Lung (tissue), 12 donors: ENCODE measurements around the gene P3H4. TPM values are rescaled to one million over a fixed set of nuclear protein-coding genes. Genes with fewer than 3 reads are reported as not detected.

ENCODE experiments used
- ATAC-seq: fragments of 200-7000 bp; cut with Tn5 transposase; one replicate; pipeline ENCODE4 v1.9.1; 2020; ENCODE audit warnings: moderate number of reproducible peaks; ENCODE audit not compliant: insufficient read depth, low FRiP score
- DNase-seq, 3 donors: peaks; one replicate each; pipeline ENCODE4 v3.0.0-alpha.2; 2013 to 2017
- H3K27ac ChIP-seq, 2 donors: one replicate each; pipeline ENCODE4 v1.5.1; 2013; ENCODE audit warnings: mild to moderate bottlenecking in 2 of 2, moderate library complexity in 2 of 2, control low read depth in 1 of 2, inconsistent platforms in 1 of 2, low read depth in 1 of 2, low read length in 1 of 2
- H3K27me3 ChIP-seq, 3 donors: one replicate each; pipeline ENCODE4 v1.5.1; 2013; ENCODE audit warnings: low read length in 2 of 3; ENCODE audit not compliant: control insufficient read depth in 3 of 3, insufficient read depth in 3 of 3
- H3K36me3 ChIP-seq, 4 donors: one replicate each; pipeline ENCODE4 v1.5.1; 2013; ENCODE audit warnings: low read length in 4 of 4, mild to moderate bottlenecking in 1 of 4, moderate library complexity in 1 of 4; ENCODE audit not compliant: control insufficient read depth in 4 of 4, insufficient read depth in 4 of 4
- H3K4me1 ChIP-seq, 5 donors: one replicate each; pipeline ENCODE4 v1.5.1; 2013; ENCODE audit warnings: low read length in 5 of 5, mild to moderate bottlenecking in 2 of 5, moderate library complexity in 1 of 5; ENCODE audit not compliant: control insufficient read depth in 5 of 5, insufficient read depth in 5 of 5
- H3K4me3 ChIP-seq: one replicate; pipeline ENCODE4 v1.5.1; 2013; ENCODE audit warnings: mild to moderate bottlenecking, control low read depth, moderate library complexity
- H3K9ac ChIP-seq, 2 donors: one replicate each; pipeline ENCODE4 v1.5.1; 2013; ENCODE audit warnings: low read length in 2 of 2, control low read depth in 1 of 2; ENCODE audit not compliant: insufficient read depth in 1 of 2
- H3K9me3 ChIP-seq, 4 donors: one replicate each; pipeline ENCODE4 v1.5.1; 2013; ENCODE audit warnings: low read length in 3 of 4, mild to moderate bottlenecking in 1 of 4, moderate library complexity in 1 of 4; ENCODE audit not compliant: control insufficient read depth in 4 of 4, insufficient read depth in 3 of 4
- WGBS, 2 donors: extraction: QIAGEN DNeasy Blood & Tissue Kit; methylation state at CpG; one replicate each; pipeline ENCODE4 v1.1.7; 2013; 5-methylcytosine and 5-hydroxymethylcytosine counted together
- polyA plus RNA-seq, 2 donors: library from polyadenylated mRNA; stranded (reverse); fragments of 200-250 nt; gene quantifications; one replicate each; pipeline ENCODE4 v1.2.1, GENCODE V29; 2013
- total RNA-seq, 2 donors: library from RNA; depleted of rRNA in 1 of 2; stranded (reverse); fragments of >200 nt in 1 of 2; gene quantifications; one replicate each; pipeline ENCODE4 v1.2.1, GENCODE V29; 2014 to 2021
- TF ChIP-seq, protein P1 (sequence below): IDR thresholded peaks from 2 replicates; pipeline ENCODE4 v1.5.1; 2012; ENCODE audit warnings: mild to moderate bottlenecking; ENCODE audit errors: control extremely low read depth, extremely low read depth
- donor health status: control.
- donor health status: control.
- donor health status: Bipolar disorder and iron deficiency.
- donor health status: healthy.
- donor health status: DM: yes; HTN: yes; CAD: no.

P3H4 gene
- total and polyA plus RNA-seq, 4 donors = 6.8 to 13.2 (median 11.0) TPM

DNA sequence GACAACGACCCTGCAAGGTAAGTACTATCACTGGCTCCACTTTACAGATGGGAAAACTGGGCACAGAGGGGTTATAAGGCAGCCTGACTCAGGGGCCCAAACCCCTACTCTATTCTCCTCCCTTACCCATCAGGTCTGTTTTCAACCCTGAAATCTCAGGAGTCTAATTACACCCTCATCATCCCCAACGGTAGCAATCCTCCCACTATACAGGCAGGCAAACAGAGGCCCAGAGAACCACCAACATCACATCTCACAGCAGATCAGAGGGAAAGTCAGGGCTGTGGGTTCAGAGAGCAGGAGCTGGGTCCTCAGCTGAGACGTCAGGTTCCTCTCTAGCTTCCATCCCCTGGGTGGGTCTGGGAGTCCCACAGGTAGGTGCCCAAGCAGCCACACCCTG, 41.8 kb downstream of the P3H4 start:
- DNase-seq (no peak), ATAC-seq (no peak)
- Histone ChIP-seq H3K36me3 (peaks cover 7 to 49% (median 19%) of the 10 kb centered on the region in 4 donors), H3K9me3 (no peaks in the 10 kb centered on the region), H3K27ac (no peak overlapping the region), H3K4me1 (peaks cover 3 to 28% (median 13%) of the 10 kb centered on the region in 5 donors), H3K4me3 (no peak overlapping the region), H3K27me3 (no peaks in the 10 kb centered on the region), H3K9ac (no peak overlapping the region)
- TF ChIP-seq, protein P1, sequence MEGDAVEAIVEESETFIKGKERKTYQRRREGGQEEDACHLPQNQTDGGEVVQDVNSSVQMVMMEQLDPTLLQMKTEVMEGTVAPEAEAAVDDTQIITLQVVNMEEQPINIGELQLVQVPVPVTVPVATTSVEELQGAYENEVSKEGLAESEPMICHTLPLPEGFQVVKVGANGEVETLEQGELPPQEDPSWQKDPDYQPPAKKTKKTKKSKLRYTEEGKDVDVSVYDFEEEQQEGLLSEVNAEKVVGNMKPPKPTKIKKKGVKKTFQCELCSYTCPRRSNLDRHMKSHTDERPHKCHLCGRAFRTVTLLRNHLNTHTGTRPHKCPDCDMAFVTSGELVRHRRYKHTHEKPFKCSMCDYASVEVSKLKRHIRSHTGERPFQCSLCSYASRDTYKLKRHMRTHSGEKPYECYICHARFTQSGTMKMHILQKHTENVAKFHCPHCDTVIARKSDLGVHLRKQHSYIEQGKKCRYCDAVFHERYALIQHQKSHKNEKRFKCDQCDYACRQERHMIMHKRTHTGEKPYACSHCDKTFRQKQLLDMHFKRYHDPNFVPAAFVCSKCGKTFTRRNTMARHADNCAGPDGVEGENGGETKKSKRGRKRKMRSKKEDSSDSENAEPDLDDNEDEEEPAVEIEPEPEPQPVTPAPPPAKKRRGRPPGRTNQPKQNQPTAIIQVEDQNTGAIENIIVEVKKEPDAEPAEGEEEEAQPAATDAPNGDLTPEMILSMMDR = no peak
- WGBS, 2 donors = 80 to 87% methylated on average over 3 of the region's 3 CpGs

DNA sequence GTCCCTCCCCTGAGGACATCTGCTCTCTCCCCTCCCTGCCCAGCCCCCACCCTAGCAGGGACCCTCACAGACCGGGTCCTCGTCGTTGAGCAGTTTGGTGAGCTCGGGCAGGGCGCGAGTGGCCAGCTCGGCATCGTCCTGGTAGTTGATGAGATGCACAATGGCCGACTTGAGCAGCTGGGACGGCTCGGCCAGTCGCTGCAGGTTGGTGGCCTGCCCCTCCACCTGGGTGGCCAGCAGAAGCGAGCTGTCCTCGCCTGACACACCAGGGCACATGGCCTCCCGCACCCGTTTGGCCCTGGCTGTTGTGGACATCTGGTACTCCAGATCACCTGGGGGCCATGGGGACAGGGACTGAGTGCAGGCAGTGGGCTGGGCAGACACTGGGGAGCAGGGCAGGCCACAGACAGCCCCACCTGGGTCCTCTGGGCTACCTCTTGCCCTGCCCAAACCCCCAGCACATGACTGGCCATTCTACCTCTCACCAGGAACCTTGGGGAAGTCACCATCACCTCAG, 42.3 kb downstream of the P3H4 start:
- no peak for ATAC-seq
- Histone ChIP-seq H3K27ac (no peak overlapping the region), H3K9ac (no peak overlapping the region), H3K36me3 (peaks cover 13 to 55% (median 23%) of the 10 kb centered on the region in 4 donors), H3K9me3 (no peaks in the 10 kb centered on the region), H3K27me3 (no peaks in the 10 kb centered on the region), H3K4me3 (no peak overlapping the region), H3K4me1 (peaks cover 3 to 22% (median 13%) of the 10 kb centered on the region in 5 donors)
- TF ChIP-seq, protein P1 = no peak
- 90 to 95% methylated on average over 16 of the region's 16 CpGs for WGBS, 2 donors
- no peak for DNase-seq

DNA sequence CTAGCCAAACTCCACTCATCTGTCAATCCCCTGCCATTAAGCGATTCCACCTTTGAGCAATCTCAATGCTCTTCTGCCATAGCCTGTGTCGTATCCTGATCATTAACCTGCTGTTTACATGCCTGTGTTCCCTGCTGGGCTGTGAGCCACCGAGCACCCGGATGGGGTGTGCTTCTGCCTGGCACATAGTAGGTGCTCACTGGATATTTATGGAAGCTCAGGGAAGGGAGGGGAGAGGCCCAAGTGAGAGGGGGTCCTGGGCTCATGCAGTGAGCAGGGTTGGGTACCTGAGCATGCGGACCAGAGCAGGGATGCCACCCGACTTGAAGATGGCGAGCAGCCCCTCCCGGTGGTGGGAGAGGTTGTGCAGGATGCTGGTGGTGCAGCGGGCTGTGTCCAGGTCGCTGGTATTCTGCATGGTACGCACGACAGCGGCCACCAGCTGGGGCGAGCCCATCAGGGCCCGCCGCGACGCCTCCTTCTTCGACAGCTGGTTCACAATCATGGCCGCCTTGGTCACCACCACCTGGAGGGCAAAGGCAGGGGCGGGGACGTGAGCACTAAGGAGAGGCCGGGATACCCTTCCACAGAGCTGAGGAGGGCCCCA, 43.0 kb downstream of the P3H4 start:
- no peak overlapping the region for H3K27ac ChIP-seq

More for the DNA sequence above, 43.0 kb downstream of the P3H4 start:
- no peaks in the 10 kb centered on the region for H3K27me3 ChIP-seq
- DNase-seq = no peak
- TF ChIP-seq, protein P1 = no peak
- H3K9ac ChIP-seq = no peak overlapping the region
- WGBS, 2 donors = 94 to 97% methylated on average over 22 to 23 of the region's 23 CpGs
- no peak overlapping the region for H3K4me3 ChIP-seq
- H3K36me3 ChIP-seq = peaks cover 13 to 57% (median 26%) of the 10 kb centered on the region in 4 donors
- H3K4me1 ChIP-seq = peaks cover 3 to 18% (median 12%) of the 10 kb centered on the region in 5 donors
- no peaks in the 10 kb centered on the region for H3K9me3 ChIP-seq
- no peak for ATAC-seq
